Body of pancreas (tissue), 4 donors: Measurements from ENCODE around the gene HRK. TPM values are rescaled to one million over a fixed set of nuclear protein-coding genes. Genes with fewer than 3 reads are reported as not detected.

Experiments
- ATAC-seq: fragments of 150-250 bp; one replicate; pipeline ENCODE4 v1.9.1; 2016
- DNase-seq, 4 donors: peaks; one replicate each; pipeline ENCODE4 v3.0.0-alpha.2; 2019
- H3K27ac ChIP-seq, 4 donors: fragments of 200-600 bp; sonication (generic); 1 replicate in 3 of 4; 2 replicates in 1 of 4; pipeline versions ENCODE4 v1.5.1 to v1.6.1; 2016 to 2019; ENCODE audit warnings: mild to moderate bottlenecking in 1 of 4, mixed read lengths in 1 of 4, moderate library complexity in 1 of 4
- H3K27me3 ChIP-seq, 2 donors: fragments of 200-600 bp; sonication (generic); one replicate each; pipeline ENCODE4 v1.6.0; 2016; ENCODE audit warnings: mild to moderate bottlenecking in 1 of 2
- H3K36me3 ChIP-seq, 2 donors: fragments of 200-600 bp; sonication (generic); replicated peaks in 1 of 2; 2 replicates each; pipeline ENCODE4 v1.5.1; 2016; ENCODE audit warnings: low read depth in 2 of 2; ENCODE audit not compliant: insufficient read depth in 1 of 2
- H3K4me1 ChIP-seq: fragments of 200-600 bp; sonication (generic); one replicate; pipeline ENCODE4 v1.6.0; 2016
- H3K4me3 ChIP-seq, 2 donors: fragments of 200-600 bp; sonication (generic); 1 replicate in 1 of 2; 2 replicates in 1 of 2; pipeline ENCODE4 v1.5.1; 2016 to 2019
- H3K9me3 ChIP-seq, 3 donors: fragments of 200-600 bp; sonication (generic); 1 replicate in 2 of 3; 2 replicates in 1 of 3; pipeline ENCODE4 v1.5.1; 2016
- CTCF ChIP-seq, 7 experiments: fragments of 450-650 bp in 4 of 7; fragments of 200-600 bp in 3 of 7; sonication (generic) in 3 of 7; IDR thresholded peaks; one replicate each; pipeline ENCODE4 v1.5.1; 2016 to 2019; ENCODE audit warnings: antibody characterized with exemption in 7 of 7
- POLR2A ChIP-seq, 3 donors: fragments of 450-650 bp; IDR thresholded peaks; one replicate each; pipeline ENCODE4 v1.6.1; 2016; ENCODE audit warnings: antibody characterized with exemption in 3 of 3, mild to moderate bottlenecking in 2 of 3
- WGBS, 2 donors: methylation state at CpG; one replicate each; pipeline ENCODE4 v1.1.5; 2017; 5-methylcytosine and 5-hydroxymethylcytosine counted together
- intact Hi-C: fragments of 100-400 bp; cut with DNase I; formaldehyde crosslinking; loops from one replicate; pipeline ENCODE4 v1.15.1; 2023
- total RNA-seq, 2 donors: library from RNA; depleted of rRNA; stranded (reverse); fragments of >200 nt; gene quantifications; one replicate each; pipeline ENCODE4 v1.1.0, GENCODE V29; 2016

Gene HRK
- total RNA-seq, 2 donors from 2014 or later = not detected

- Histone ChIP-seq H3K36me3 (no peaks in the 10 kb centered on the region), H3K9me3 (no peaks in the 10 kb centered on the region), H3K27ac (no peak overlapping the region), H3K27me3 (no peaks in the 10 kb centered on the region), H3K4me3 (no peak overlapping the region), H3K4me1 (no peaks in the 10 kb centered on the region)
- peak in 3 of 4 donors; percentile 22 to 33 (median 23) for DNase-seq
- intact Hi-C loops = no loop called here
- TF ChIP-seq CTCF (IDR thresholded peaks at IDR 0.05) = no peak
- TF ChIP-seq POLR2A (IDR thresholded peaks at IDR 0.05) = no peak
- peak; percentile 21 for ATAC-seq
- WGBS, 2 donors = 17 to 19% methylated on average over 12 of the region's 12 CpGs
These were observed 19.9 kb downstream of the HRK start for GRCh38 chr12:116861320-116861719.

- H3K27me3 ChIP-seq = no peaks in the 10 kb centered on the region
- 48 to 56% methylated on average over 3 of the region's 3 CpGs for WGBS, 2 donors
- H3K4me3 ChIP-seq = no peak overlapping the region
- no peak for ATAC-seq
- DNase-seq = no peak
- no peaks in the 10 kb centered on the region for H3K4me1 ChIP-seq
- intact Hi-C loops = no loop called here
- H3K9me3 ChIP-seq = no peaks in the 10 kb centered on the region
- TF ChIP-seq CTCF (IDR thresholded peaks at IDR 0.05) = no peak
- no peak for TF ChIP-seq POLR2A (IDR thresholded peaks at IDR 0.05)
- no peak overlapping the region for H3K27ac ChIP-seq
- no peaks in the 10 kb centered on the region for H3K36me3 ChIP-seq
These were observed 21.0 kb downstream of the HRK start for GRCh38 chr12:116860263-116860662.

DNA sequence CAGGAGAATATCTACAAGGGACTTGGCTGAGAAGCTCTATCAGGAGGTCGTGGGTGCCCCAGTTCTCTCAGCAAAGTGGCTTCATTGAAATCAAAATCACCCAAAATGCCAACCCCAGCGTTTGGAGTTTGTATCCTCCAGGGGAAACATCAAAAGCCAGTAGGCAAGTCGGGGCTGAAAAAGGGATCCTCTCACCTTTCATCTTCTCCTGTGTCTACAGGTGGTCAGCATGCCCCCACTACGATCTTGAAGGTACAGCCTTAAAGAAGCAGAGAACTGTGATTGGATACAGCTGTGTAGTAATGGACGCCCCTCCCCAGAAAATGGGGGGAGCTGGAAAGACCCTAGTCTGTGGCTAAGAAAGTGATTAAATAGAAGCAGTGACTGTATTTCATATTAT, 22.2 kb downstream of the HRK start:
- no peak for ATAC-seq

DNA sequence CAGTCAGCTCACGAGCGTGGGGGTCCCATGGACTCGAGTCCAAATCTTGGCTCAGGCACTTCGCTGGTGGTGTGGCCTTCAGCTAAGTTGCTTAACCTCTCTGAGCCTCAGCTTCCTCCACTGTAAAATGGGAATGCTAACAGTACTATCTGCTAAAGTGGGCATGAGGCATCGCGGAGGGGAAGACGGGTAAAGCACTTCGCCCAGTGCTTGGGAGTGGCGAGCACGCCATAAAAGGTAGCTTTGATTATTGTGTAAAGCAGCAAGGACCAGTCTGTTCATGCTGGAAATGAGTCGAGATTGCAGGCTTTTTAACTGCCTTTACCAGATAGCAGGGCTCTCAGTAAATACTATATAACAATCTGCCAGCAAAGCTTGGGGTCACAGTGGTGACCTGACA, 24.5 kb downstream of the HRK start:
- Histone ChIP-seq H3K27me3 (no peaks in the 10 kb centered on the region), H3K4me1 (no peaks in the 10 kb centered on the region), H3K9me3 (no peaks in the 10 kb centered on the region), H3K27ac (no peak overlapping the region), H3K4me3 (no peak overlapping the region), H3K36me3 (no peaks in the 10 kb centered on the region)
- TF ChIP-seq POLR2A (IDR thresholded peaks at IDR 0.05) (no peak), CTCF (IDR thresholded peaks at IDR 0.05) (no peak)
- intact Hi-C loops = no loop called here
- DNase-seq (no peak), ATAC-seq (no peak)
- WGBS, 2 donors = 75 to 77% methylated on average over 7 to 10 of the region's 11 CpGs

More for the DNA sequence above, 22.2 kb downstream of the HRK start:
- Histone ChIP-seq H3K9me3 (no peaks in the 10 kb centered on the region), H3K4me3 (no peak overlapping the region), H3K27ac (no peak overlapping the region), H3K27me3 (no peaks in the 10 kb centered on the region), H3K4me1 (no peaks in the 10 kb centered on the region), H3K36me3 (no peaks in the 10 kb centered on the region)
- TF ChIP-seq POLR2A (IDR thresholded peaks at IDR 0.05) = no peak
- TF ChIP-seq CTCF (IDR thresholded peaks at IDR 0.05) = no peak
- WGBS, 2 donors = 26 to 35% methylated on average over 5 of the region's 5 CpGs
- intact Hi-C loops = no loop called here
- DNase-seq = no peak

GRCh38 chr12:116855744-116856470, 25.3 kb downstream of the HRK start:
- H3K9me3 ChIP-seq = no peaks in the 10 kb centered on the region
- TF ChIP-seq CTCF (IDR thresholded peaks at IDR 0.05) (no peak), POLR2A (IDR thresholded peaks at IDR 0.05) (no peak)
- H3K27me3 ChIP-seq = no peaks in the 10 kb centered on the region
- ATAC-seq (no peak), DNase-seq (no peak)
- H3K36me3 ChIP-seq = no peaks in the 10 kb centered on the region
- intact Hi-C loops = no loop called here
- H3K4me1 ChIP-seq = no peaks in the 10 kb centered on the region
- WGBS, 2 donors = 80 to 82% methylated on average over 15 to 16 of the region's 16 CpGs
- H3K27ac ChIP-seq = no peak overlapping the region
- no peak overlapping the region for H3K4me3 ChIP-seq
